Measurements from ENCODE around the gene SKA1.

GRCh38 chr18:50372743-50373142 is 2.1 kb upstream of the SKA1 start:
- TF ChIP-seq CTCF (IDR thresholded peaks at IDR 0.05) (no peak), POLR2A (IDR thresholded peaks at IDR 0.05) (no peak)

All from prostate gland (tissue), 2 donors.